ENCODE data around the gene CTTN. TPM values are rescaled to one million over a fixed set of nuclear protein-coding genes. Genes with fewer than 3 reads are reported as not detected.
A peak's percentile ranks its signal among the peaks of the same experiment; 100 is the strongest.

CTTN gene
- total RNA-seq (2021; fragmentation: NEBNext Ultra II Directional; extraction: Animal tissue kit (Norgen Biotek cat#: 25700)) = 207 and 216 TPM in 2 replicates
- polyA plus RNA-seq (2011; rRNA removed) = 84.6 and 125 TPM in 2 replicates
- 128 TPM for polyA plus RNA-seq (2011; cell fraction: cytosol; rRNA removed)
- 425 TPM for polyA plus RNA-seq (2011; cell fraction: nucleus; rRNA removed)
- 187 to 200 TPM (median 193 TPM) in 4 replicates for polyA plus RNA-seq (2012, experiment 1 of 2)
- polyA plus RNA-seq (2012, experiment 2 of 2) = 30.1 TPM
- polyA plus RNA-seq (2013, experiment 1 of 2) = 117 TPM
- 107 TPM for polyA plus RNA-seq (2013, experiment 2 of 2)
- 145 and 156 TPM in 2 replicates for polyA minus RNA-seq (2011; rRNA and poly(A)+ RNA removed)
- polyA minus RNA-seq (2011; cell fraction: cytosol; rRNA and poly(A)+ RNA removed) = 92.5 TPM
- 161 TPM for polyA minus RNA-seq (2011; cell fraction: nucleus; rRNA and poly(A)+ RNA removed)
- long read RNA-seq, experiment 1, partial matches to known transcripts = 17 of 48 reads
- long read RNA-seq, experiment 1, other reads (novel, unspliced or antisense) = 30 of 48 reads
- long read RNA-seq, experiment 2, partial matches to known transcripts = 14 of 19 reads
- long read RNA-seq, experiment 2, other reads (novel, unspliced or antisense) = 2 of 19 reads

DNA sequence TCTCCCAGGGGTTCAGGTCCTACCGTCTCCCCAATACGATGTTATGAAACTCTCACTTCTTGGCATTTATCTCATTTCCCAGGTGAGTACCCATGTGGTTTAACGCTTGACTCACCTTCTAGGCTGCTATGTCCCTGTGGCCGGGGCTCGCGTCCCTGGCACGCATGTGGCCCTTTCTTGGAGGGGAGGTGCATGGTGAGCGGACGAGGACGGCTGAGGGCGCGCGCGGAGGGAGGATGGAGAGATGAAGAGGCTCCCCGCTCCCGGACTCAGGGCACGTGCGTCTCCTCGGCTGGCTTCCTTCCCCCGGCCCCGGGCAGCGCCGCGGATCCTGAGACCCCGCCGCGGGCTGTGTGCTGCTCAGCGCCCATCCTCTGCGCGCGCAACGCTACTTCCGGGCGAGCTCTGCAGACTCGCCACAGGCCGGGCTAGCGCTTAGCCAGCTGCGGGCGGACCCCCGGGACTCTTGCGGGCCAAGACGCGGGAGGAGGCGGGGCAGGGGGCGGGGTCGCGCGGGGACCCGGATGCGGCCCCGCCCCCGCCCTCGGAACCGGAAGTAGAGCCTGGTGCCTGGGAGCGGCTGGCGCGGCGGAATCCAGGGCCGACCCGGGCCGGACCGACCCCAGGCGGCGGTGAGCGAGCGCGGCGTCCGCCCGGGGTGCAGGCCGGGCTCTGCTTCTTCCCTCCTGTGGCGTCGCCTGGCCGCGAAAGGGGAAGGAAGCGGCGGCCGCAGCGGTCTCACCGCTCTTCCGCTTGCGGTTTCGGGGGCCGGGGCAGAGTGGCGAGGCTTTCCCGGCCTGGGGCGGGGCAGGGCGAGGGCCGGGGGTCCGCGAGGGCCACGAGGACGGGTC lies at the start of gene CTTN:
Gene CTTN (plus strand): TSS at position 547 of the 851 bp plus-strand sequence. CDS start 8,769 bp downstream, outside the sequence.
- CTCF ChIA-PET (ENCODE audit: partially characterized antibody) = interaction anchor here (0.6 to 2.7 kb wide), 2 partner anchors 20 to 39 kb away, joined by 3 to 10 read pairs; no protein-coding TSS in a partner anchor
- peak within 1 kb of the TSS; percentile 82 for H4K8ac ChIP-seq (ENCODE audit: extremely low read depth, insufficient read depth, low read length)
- TF ChIP-seq TBP (IDR thresholded peaks at IDR 0.05; ENCODE audit: low read depth, low read length) (peak; percentile 39; the same call in 1 of the 2 replicates), SP1 (IDR thresholded peaks at IDR 0.05; ENCODE audit: low read depth, low read length) (no peak), POLR2A (IDR thresholded peaks at IDR 0.05; ENCODE audit: control extremely low read depth in 1 of 2, low read depth in 2 of 2, low read length in 2 of 2) (peak; percentile 70 to 81), CEBPB (IDR thresholded peaks at IDR 0.05; ENCODE audit: low read depth, low read length) (no peak), SIN3A (conservative IDR thresholded peaks at IDR 0.05 in 1 of 2, IDR thresholded peaks at IDR 0.05 in 1 of 2; ENCODE audit: low read depth in 1 of 2, low read length in 2 of 2) (peak; percentile 45 to 63; a peak in 1 of 4 replicates), ASH2L (IDR thresholded peaks at IDR 0.05; ENCODE audit: low read length) (peak; percentile 74), KDM4A (IDR thresholded peaks at IDR 0.05; ENCODE audit: low read depth, low read length, severe bottlenecking) (peak; percentile 75), TAF1 (IDR thresholded peaks at IDR 0.05; ENCODE audit: low read depth, low read length) (peak; percentile 77)
- TF ChIP-seq, protein P1, sequence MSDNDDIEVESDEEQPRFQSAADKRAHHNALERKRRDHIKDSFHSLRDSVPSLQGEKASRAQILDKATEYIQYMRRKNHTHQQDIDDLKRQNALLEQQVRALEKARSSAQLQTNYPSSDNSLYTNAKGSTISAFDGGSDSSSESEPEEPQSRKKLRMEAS (IDR thresholded peaks at IDR 0.05) = peak; percentile 92

More for the DNA sequence above, at the start of gene CTTN:
- H3K4me1 ChIP-seq (replicated peaks in 1 of 4; ENCODE audit: control insufficient read depth in 3 of 4, insufficient read depth in 4 of 4, low read length in 3 of 4) = peaks cover 5 to 10% (median 9%) of the 10 kb centered on the region in 4 experiments
- H3K9ac ChIP-seq (replicated peaks in 1 of 4; ENCODE audit: extremely low read depth in 1 of 4, low read depth in 3 of 4, low read length in 3 of 4) = peak within 1 kb of the TSS; percentile 66 to 87 (median 84)
- H4K5ac ChIP-seq (ENCODE audit: insufficient read length, low read depth, low read length) = peak within 1 kb of the TSS; percentile 88
- H2BK15ac ChIP-seq (ENCODE audit: low read length) = peak within 1 kb of the TSS; percentile 97; the same call in 1 of the 2 replicates
- peak within 1 kb of the TSS; percentile 4 for H2BK120ac ChIP-seq (replicated peaks; ENCODE audit: low read depth, low read length)
- peak within 1 kb of the TSS; percentile 49 for H3K56ac ChIP-seq (replicated peaks; ENCODE audit: insufficient read length, low read depth, low read length)
- peaks cover 15% of the 10 kb centered on the region for H3K79me1 ChIP-seq (ENCODE audit: low read depth, low read length)
- H2BK5ac ChIP-seq (ENCODE audit: low read depth, low read length) = peak within 1 kb of the TSS; percentile 82
- H2BK12ac ChIP-seq (ENCODE audit: low read depth, low read length) = peak within 1 kb of the TSS; percentile 71; the same call in 1 of the 2 replicates
- H2AK5ac ChIP-seq (ENCODE audit: low read depth, low read length) = no peak within 1 kb of the TSS
- POLR2A ChIA-PET (ENCODE audit: partially characterized antibody) = interaction anchor here (0.7 to 2.2 kb wide), 7 partner anchors 9 to 193 kb away, joined by 3 to 11 read pairs (median 3); no protein-coding TSS in a partner anchor
- H3K4me3 ChIP-seq (ENCODE audit: extremely low read depth in 1 of 4, insufficient read depth in 2 of 4, low read depth in 3 of 4, low read length in 4 of 4) = peak within 1 kb of the TSS; percentile 65 to 84 (median 80)
- H3K27me3 ChIP-seq (replicated peaks in 1 of 4; ENCODE audit: control insufficient read depth in 3 of 4, extremely low read depth in 1 of 4, insufficient read depth in 3 of 4, low read length in 3 of 4) = no peaks in the 10 kb centered on the region
- H3K4me2 ChIP-seq (ENCODE audit: insufficient read depth in 1 of 2, low read depth in 2 of 2, low read length in 2 of 2) = peak within 1 kb of the TSS; percentile 98 to 99
- no peak within 1 kb of the TSS for H3K23ac ChIP-seq (ENCODE audit: insufficient read length)
- no peak within 1 kb of the TSS for H3K14ac ChIP-seq (ENCODE audit: insufficient read length)
- peaks cover 17% of the 10 kb centered on the region for H3K23me2 ChIP-seq (ENCODE audit: low read depth, low read length)
- peaks cover 0 to 8% (median 2%) of the 10 kb centered on the region in 4 experiments; a peak in 2 of 8 replicates for H3K36me3 ChIP-seq (ENCODE audit: control insufficient read depth in 2 of 4, insufficient read depth in 4 of 4, low read length in 3 of 4)
- H2BK20ac ChIP-seq (ENCODE audit: low read length) = 0 out of 2 replicates have a peak within 1 kb of the TSS, but pooled peaks have one; percentile 9
- WGBS, 2 experiments (ENCODE audit: extremely low coverage in 1 of 2, insufficient coverage in 1 of 2, insufficient read length in 1 of 2, insufficient replicate concordance in 2 of 2, low coverage in 1 of 2, low lambda C conversion rate in 2 of 2, missing lambda C conversion rate in 1 of 2) = 2% methylated on average over 55 of the region's 93 CpGs; no CpG with 5 or more reads in 1 of the 2 experiments
- peaks cover 14 to 19% of the 10 kb centered on the region in 2 experiments for H4K20me1 ChIP-seq (replicated peaks in 1 of 2; ENCODE audit: control insufficient read depth in 1 of 2, insufficient read depth in 2 of 2, low read length in 2 of 2)
- H3K79me2 ChIP-seq (ENCODE audit: control insufficient read depth in 1 of 2, insufficient read depth in 2 of 2, low read length in 2 of 2) = peaks cover 14 to 69% of the 10 kb centered on the region in 2 experiments
- DNase-seq (ENCODE audit: low read depth in 1 of 2, low spot score in 2 of 2) (peak; percentile 80 to 90), FAIRE-seq (no peak)
- H2AFZ ChIP-seq (ENCODE audit: low read length) = peak within 1 kb of the TSS; percentile 7
- peak within 1 kb of the TSS; percentile 75 for H4K91ac ChIP-seq (replicated peaks; ENCODE audit: insufficient read length, low read length)
- H3K27ac ChIP-seq (ENCODE audit: low read depth, low read length) = peak within 1 kb of the TSS; percentile 78
- H3K4ac ChIP-seq (replicated peaks; ENCODE audit: insufficient read length, low read depth, low read length) = peak within 1 kb of the TSS; percentile 92
- H3K9me3 ChIP-seq (ENCODE audit: insufficient read depth in 2 of 2, low read depth in 1 of 2, low read length in 1 of 2) = no peaks in the 10 kb centered on the region
- H3K18ac ChIP-seq (ENCODE audit: extremely low read depth, low read length) = peak within 1 kb of the TSS; percentile 36

All from H1 (cell line).